Activated effector memory CD4-positive, alpha-beta T cell treated with Interleukin-2 at 50 U/mL for 16 hours (primary cell): ENCODE data around the gene ARF3.
A peak's percentile ranks its signal among the peaks of the same experiment; 100 is the strongest.
"Not testable (repeated sequence)": the region's sequence is repeated elsewhere in the genome, so short reads cannot be mapped to it uniquely, and the experiment has no call there.

Experiments
- DNase-seq: peaks from one replicate; pipeline ENCODE4 v3.0.0-alpha.2; 2020

ARF3 gene

DNA sequence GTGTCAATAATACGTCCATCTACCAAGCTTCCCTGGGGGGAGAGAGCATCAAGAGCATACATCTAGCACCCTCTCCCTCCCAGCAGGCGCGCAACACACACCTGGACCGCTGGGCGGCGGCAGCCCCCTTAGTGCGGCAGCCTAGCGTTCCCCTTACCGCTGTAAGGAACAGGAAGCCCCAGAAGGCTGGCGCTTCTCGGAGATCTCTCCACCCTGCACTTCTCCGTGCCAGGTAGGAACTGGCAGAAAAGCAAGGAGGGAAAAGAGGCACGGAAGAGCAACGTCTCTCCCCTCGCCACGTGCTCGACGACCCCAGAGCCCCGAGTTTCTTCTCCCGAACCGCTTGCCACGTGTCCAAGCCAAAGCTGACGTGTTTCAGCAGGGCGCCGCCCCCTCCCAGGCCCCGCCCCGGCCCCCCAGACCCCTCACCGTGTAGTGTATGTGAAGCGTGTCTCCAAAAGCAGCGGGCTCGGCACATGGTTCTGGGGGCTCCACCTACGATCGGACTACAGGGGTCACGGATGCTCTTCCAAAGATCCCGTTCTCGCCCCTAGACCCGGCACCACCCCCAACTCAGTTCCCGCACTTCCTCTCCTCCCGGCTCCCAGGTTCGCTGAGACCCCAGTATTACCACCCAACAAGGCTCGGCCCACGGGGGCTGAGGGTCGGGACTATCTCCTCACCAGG lies 32.5 kb downstream of the ARF3 start:
- DNase-seq = peak; percentile 70

GRCh38 chr12:48923117-48923516 lies 34.2 kb downstream of the ARF3 start:
- no peak for DNase-seq

DNA sequence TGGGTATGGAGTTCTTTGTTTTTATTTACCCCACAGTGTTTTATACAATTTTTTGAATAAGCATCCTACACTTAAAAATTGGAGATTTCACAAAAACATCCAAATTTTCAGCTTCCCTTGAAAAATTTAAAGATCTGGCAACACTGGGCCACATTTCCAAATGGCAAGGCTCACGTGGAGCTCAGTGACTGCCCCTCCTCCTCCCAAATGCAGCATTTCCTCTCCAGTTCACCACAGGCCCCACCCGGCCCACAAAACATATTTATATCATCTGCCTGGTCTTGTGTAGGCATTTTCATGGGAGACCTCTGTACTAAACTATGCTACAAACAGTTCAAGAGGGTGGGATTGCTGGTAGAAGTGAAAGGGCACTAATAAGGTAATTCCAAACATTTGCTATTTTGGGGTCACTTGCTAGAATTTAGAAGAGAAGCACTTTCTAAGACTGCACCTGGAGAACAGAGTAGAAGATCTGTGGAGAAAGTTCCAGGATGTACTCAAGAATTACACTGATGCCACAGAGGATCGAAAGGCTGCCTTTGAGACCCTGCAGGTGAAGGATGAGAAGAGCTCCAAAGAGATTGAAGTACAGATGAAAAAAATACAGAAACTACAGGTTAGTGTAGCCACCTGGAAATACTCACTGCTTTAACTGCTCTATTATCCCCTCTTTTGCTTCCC lies 39.3 kb downstream of the ARF3 start:
- DNase-seq = peak; percentile 36

DNA sequence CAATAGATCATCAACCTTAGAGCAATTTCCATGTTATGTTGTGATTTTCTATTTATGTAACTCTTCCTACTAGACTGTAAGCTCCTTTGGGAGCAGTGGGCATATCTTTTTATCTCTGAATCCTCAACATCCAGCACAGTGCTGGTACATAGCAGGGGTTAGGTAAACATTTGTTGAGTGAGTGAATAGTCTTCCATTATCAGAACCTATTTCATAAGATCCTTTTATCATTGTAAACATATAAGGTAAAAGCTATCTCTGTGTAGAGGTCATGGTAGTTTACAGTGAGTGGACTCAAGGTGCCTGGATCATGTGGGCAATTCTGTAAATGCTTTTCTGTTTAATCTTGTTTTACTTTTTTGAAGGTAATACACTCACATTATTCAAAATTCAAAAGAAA lies 47.1 kb downstream of the ARF3 start:
- no peak for DNase-seq

GRCh38 chr12:48909698-48910097 lies 47.6 kb downstream of the ARF3 start:
- not testable (repeated sequence) for DNase-seq

- DNase-seq = no peak
These were observed 50.0 kb downstream of the ARF3 start for GRCh38 chr12:48907245-48907644.

DNA sequence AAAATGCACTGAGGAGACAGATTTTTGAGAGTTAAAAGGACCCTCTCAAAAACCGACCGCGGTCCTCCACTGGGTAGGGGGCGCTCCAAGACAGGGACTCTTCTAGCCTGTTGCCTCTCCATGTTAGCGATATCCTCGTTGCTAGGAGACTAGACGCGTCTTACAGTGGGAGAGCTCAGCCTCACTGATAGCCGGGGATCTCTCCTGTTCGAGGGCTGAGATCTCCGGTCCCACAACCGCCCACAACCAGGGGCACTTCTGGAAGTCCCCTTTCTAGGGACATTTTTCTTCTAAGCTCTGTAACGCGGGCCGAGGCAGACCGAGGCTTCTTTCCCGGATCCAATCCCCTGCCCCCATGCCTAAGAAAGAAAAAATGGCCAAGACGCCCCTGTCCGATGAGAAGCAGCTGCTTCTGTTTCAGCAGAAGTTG lies 53.3 kb downstream of the ARF3 start:
- DNase-seq = peak; percentile 68

- no peak for DNase-seq
These were observed 53.8 kb downstream of the ARF3 start for GRCh38 chr12:48903363-48903981.

DNA sequence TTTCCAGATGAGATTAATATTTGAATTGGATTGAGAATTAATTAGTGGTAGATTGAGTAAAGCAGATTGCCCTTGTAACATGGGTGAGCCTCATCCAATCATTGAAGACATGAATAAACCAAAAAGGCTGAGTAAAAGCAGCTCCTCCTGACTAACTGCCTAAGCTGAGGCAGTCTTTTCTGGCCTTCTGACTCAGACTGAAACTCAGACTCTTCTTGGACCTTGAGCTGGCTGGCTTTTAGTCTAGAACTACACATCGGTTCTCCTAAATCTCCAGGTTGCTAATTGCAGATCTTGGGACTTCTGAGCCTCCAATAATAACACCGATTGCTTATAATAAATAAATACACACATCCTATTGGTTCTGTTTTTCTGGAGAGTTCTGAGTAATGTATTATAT lies 56.0 kb downstream of the ARF3 start:
- no peak for DNase-seq

DNA sequence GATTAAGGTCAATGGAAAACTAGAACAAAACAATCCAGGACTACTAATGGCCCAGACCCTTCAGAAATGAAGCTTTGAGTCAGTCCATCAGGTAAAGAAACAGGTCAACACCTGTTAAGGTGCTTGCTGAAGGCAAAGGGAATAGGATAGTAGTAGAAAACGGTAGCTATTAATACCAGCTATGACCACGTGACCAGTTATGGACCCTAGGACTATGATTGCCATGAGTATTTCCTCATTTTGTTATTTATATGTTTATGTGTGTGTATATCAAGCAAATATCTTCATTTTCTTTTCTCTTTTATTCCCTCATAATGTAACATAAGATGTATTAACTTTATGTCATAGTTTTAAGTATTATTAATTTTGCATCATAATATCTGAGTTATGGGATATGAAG lies 57.6 kb downstream of the ARF3 start:
- no peak for DNase-seq

DNA sequence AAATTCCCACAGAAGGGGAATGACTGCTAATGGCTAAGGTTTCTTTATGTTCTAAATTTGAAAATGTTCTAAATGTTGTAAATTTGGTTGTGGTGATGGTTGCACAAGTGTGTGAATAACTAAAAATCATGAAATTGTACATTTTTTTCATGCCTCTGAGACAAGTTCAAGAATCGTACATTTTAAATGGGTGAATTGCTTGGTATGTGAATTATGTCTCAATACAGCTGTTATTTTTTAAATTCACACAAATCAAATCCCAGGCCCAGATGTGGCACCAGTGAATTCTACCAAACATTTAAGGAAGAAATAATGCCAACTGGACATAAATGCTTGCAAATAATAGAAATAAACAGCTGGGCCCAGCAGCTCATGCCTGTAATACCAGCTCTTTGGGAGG lies 63.0 kb downstream of the ARF3 start:
- DNase-seq = no peak

- peak; percentile 60 for DNase-seq
These were observed 66.4 kb downstream of the ARF3 start for GRCh38 chr12:48890657-48891418.

DNA sequence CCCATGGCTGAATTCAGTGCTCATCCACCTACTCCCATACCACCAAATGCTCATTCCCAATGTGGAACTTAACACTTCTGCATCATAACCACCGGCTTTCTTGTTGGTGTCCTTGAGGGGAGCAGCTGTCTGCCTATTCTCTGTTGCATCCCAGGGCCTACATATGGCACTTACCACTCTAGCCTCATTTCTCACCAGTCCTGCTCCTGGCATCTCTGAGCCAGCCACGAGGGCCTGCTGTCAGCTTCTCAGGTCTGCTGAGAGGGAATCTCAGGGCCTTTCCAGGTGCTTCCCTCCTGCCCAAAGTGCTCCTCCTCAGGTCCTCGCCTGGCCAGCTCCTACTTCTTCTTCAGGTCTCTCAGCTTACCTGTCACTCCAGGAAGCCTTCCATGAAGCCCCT lies 67.6 kb downstream of the ARF3 start:
- DNase-seq = no peak
